ENCODE measurements around the gene KLLN. TPM values are rescaled to one million over a fixed set of nuclear protein-coding genes. Genes with fewer than 3 reads are reported as not detected.
"Not testable (repeated sequence)": the region's sequence is repeated elsewhere in the genome, so short reads cannot be mapped to it uniquely, and the experiment has no call there.

The KLLN gene
- total RNA-seq, 1 experiment from 2014 or later = 1.4 TPM

- H3K27ac ChIP-seq (ENCODE audit: low read depth, low read length); CTCF ChIA-PET; DNase-seq (ENCODE audit: low read depth, low spot score); ATAC-seq; H3K36me3 ChIP-seq (ENCODE audit: control insufficient read depth in 1 of 2, insufficient read depth in 2 of 2, low read length in 2 of 2); BruUV-seq (replicated peaks); H4K20me1 ChIP-seq (ENCODE audit: insufficient read depth); H3K4me2 ChIP-seq (ENCODE audit: low read length); H3K4me1 ChIP-seq (ENCODE audit: control insufficient read depth in 1 of 2, insufficient read depth in 2 of 2, low read length in 2 of 2); H2AFZ ChIP-seq (ENCODE audit: low read depth, low read length, poor library complexity, severe bottlenecking); H3K9me3 ChIP-seq (ENCODE audit: control insufficient read depth in 1 of 2, insufficient read depth in 1 of 2, low read depth in 1 of 2, low read length in 2 of 2); H3K4me3 ChIP-seq (replicated peaks in 1 of 2; ENCODE audit: low read depth in 1 of 2, low read length in 2 of 2); POLR2A ChIA-PET; H3K79me2 ChIP-seq (ENCODE audit: insufficient read depth, low read length); intact Hi-C loops (cut with micrococcal nuclease); RAD21 ChIA-PET (ENCODE audit: low non-redundant PET in 1 of 2, low total read pairs in 2 of 2, uncharacterized antibody in 2 of 2, unreplicated experiment in 2 of 2); H3K9me2 ChIP-seq (ENCODE audit: insufficient read depth); H3K27me3 ChIP-seq (ENCODE audit: insufficient read depth, low read length); H3K9ac ChIP-seq (ENCODE audit: low read length): not testable (repeated sequence)
Observed at GRCh38 chr10:87829051-87829450, 34.3 kb downstream of the KLLN start.

- POLR2A ChIA-PET = interaction anchor here (1.3 kb wide), 1 partner anchor 10 kb away, joined by 4 read pairs; the partner anchor contains the start of gene ATAD1
- no peaks in the 10 kb centered on the region for H3K79me2 ChIP-seq (ENCODE audit: insufficient read depth, low read length)
- H3K27me3 ChIP-seq (ENCODE audit: insufficient read depth, low read length) = no peaks in the 10 kb centered on the region
- H3K4me1 ChIP-seq (ENCODE audit: control insufficient read depth in 1 of 2, insufficient read depth in 2 of 2, low read length in 2 of 2) = no peaks in the 10 kb centered on the region
- no peaks in the 10 kb centered on the region for H3K9me3 ChIP-seq (ENCODE audit: control insufficient read depth in 1 of 2, insufficient read depth in 1 of 2, low read depth in 1 of 2, low read length in 2 of 2)
- H3K9ac ChIP-seq (ENCODE audit: low read length) = no peak overlapping the region
- CTCF ChIA-PET = no interaction called here
- no peaks in the 10 kb centered on the region for H3K36me3 ChIP-seq (ENCODE audit: control insufficient read depth in 1 of 2, insufficient read depth in 2 of 2, low read length in 2 of 2)
- no peak overlapping the region for H3K4me2 ChIP-seq (ENCODE audit: low read length)
- no peak overlapping the region for H3K27ac ChIP-seq (ENCODE audit: low read depth, low read length)
- intact Hi-C loops (cut with micrococcal nuclease) = no loop called here
- no peak for ATAC-seq
- no TSS peak for BruUV-seq (replicated peaks)
- RAD21 ChIA-PET (ENCODE audit: low non-redundant PET in 1 of 2, low total read pairs in 2 of 2, uncharacterized antibody in 2 of 2, unreplicated experiment in 2 of 2) = no interaction called here
- no peaks in the 10 kb centered on the region for H4K20me1 ChIP-seq (ENCODE audit: insufficient read depth)
- TF ChIP-seq, protein P1, sequence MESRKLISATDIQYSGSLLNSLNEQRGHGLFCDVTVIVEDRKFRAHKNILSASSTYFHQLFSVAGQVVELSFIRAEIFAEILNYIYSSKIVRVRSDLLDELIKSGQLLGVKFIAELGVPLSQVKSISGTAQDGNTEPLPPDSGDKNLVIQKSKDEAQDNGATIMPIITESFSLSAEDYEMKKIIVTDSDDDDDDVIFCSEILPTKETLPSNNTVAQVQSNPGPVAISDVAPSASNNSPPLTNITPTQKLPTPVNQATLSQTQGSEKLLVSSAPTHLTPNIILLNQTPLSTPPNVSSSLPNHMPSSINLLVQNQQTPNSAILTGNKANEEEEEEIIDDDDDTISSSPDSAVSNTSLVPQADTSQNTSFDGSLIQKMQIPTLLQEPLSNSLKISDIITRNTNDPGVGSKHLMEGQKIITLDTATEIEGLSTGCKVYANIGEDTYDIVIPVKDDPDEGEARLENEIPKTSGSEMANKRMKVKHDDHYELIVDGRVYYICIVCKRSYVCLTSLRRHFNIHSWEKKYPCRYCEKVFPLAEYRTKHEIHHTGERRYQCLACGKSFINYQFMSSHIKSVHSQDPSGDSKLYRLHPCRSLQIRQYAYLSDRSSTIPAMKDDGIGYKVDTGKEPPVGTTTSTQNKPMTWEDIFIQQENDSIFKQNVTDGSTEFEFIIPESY (IDR thresholded peaks at IDR 0.05; ENCODE audit: extremely low read depth, insufficient replicate concordance, low read length) = no peak
- TF ChIP-seq, protein P2, sequence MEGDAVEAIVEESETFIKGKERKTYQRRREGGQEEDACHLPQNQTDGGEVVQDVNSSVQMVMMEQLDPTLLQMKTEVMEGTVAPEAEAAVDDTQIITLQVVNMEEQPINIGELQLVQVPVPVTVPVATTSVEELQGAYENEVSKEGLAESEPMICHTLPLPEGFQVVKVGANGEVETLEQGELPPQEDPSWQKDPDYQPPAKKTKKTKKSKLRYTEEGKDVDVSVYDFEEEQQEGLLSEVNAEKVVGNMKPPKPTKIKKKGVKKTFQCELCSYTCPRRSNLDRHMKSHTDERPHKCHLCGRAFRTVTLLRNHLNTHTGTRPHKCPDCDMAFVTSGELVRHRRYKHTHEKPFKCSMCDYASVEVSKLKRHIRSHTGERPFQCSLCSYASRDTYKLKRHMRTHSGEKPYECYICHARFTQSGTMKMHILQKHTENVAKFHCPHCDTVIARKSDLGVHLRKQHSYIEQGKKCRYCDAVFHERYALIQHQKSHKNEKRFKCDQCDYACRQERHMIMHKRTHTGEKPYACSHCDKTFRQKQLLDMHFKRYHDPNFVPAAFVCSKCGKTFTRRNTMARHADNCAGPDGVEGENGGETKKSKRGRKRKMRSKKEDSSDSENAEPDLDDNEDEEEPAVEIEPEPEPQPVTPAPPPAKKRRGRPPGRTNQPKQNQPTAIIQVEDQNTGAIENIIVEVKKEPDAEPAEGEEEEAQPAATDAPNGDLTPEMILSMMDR (IDR thresholded peaks at IDR 0.05 in 2 of 3, conservative IDR thresholded peaks at IDR 0.05 in 1 of 3; ENCODE audit: borderline replicate concordance in 1 of 3, insufficient read depth in 1 of 3, low read depth in 2 of 3, low read length in 2 of 3) = no peak
- TF ChIP-seq CBX3 (IDR thresholded peaks at IDR 0.05; ENCODE audit: low read depth) (no peak), FOSL1 (IDR thresholded peaks at IDR 0.05; ENCODE audit: low read depth) (no peak), EGR1 (IDR thresholded peaks at IDR 0.05; ENCODE audit: low read depth) (no peak), RAD21 (IDR thresholded peaks at IDR 0.05; ENCODE audit: low read depth) (no peak), JUND (IDR thresholded peaks at IDR 0.05) (no peak), EZH2 (IDR thresholded peaks at IDR 0.05) (no peak)
- no peak overlapping the region for H3K4me3 ChIP-seq (replicated peaks in 1 of 2; ENCODE audit: low read depth in 1 of 2, low read length in 2 of 2)
- no peaks in the 10 kb centered on the region for H3K9me2 ChIP-seq (ENCODE audit: insufficient read depth)
- no peak for DNase-seq (ENCODE audit: low read depth, low spot score)
- no peak overlapping the region for H2AFZ ChIP-seq (ENCODE audit: low read depth, low read length, poor library complexity, severe bottlenecking)
Observed at GRCh38 chr10:87827681-87828080, 35.7 kb downstream of the KLLN start.

Measured in HCT116 (cell line).